ENCODE measurements around the gene FBXO22.

- TF ChIP-seq, protein P1, sequence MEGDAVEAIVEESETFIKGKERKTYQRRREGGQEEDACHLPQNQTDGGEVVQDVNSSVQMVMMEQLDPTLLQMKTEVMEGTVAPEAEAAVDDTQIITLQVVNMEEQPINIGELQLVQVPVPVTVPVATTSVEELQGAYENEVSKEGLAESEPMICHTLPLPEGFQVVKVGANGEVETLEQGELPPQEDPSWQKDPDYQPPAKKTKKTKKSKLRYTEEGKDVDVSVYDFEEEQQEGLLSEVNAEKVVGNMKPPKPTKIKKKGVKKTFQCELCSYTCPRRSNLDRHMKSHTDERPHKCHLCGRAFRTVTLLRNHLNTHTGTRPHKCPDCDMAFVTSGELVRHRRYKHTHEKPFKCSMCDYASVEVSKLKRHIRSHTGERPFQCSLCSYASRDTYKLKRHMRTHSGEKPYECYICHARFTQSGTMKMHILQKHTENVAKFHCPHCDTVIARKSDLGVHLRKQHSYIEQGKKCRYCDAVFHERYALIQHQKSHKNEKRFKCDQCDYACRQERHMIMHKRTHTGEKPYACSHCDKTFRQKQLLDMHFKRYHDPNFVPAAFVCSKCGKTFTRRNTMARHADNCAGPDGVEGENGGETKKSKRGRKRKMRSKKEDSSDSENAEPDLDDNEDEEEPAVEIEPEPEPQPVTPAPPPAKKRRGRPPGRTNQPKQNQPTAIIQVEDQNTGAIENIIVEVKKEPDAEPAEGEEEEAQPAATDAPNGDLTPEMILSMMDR (IDR thresholded peaks at IDR 0.05; ENCODE audit: low read length): no peak
- TF ChIP-seq EZH2 (IDR thresholded peaks at IDR 0.05; ENCODE audit: borderline replicate concordance, low read length): no peak
These were observed 39.2 kb upstream of the FBXO22 start for GRCh38 chr15:75864213-75865059.

Measured in OCI-LY1 (cell line).